Liver (tissue), 9 donors: ENCODE data around the gene ITM2C. TPM values are rescaled to one million over a fixed set of nuclear protein-coding genes. Genes with fewer than 3 reads are reported as not detected.

Experiments used
- DNase-seq: peaks from one replicate; pipeline ENCODE4 v3.0.0-alpha.2; 2017; ENCODE audit warnings: low spot score
- H3K27ac ChIP-seq, 2 donors: one replicate each; pipeline ENCODE4 v1.7.0; 2013; ENCODE audit warnings: inconsistent platforms in 2 of 2, low read length in 2 of 2, control low read depth in 1 of 2, low read depth in 1 of 2, mild to moderate bottlenecking in 1 of 2
- H3K27me3 ChIP-seq, 4 donors: one replicate each; pipeline versions ENCODE4 v1.6.1 to v1.7.0; 2013; ENCODE audit warnings: low read length in 3 of 4, inconsistent platforms in 1 of 4, mild to moderate bottlenecking in 1 of 4, moderate library complexity in 1 of 4; ENCODE audit not compliant: control insufficient read depth in 4 of 4, insufficient read depth in 4 of 4
- H3K36me3 ChIP-seq, 4 donors: one replicate each; pipeline versions ENCODE4 v1.6.1 to v1.7.0; 2013; ENCODE audit warnings: low read length in 3 of 4, mild to moderate bottlenecking in 3 of 4, low read depth in 1 of 4, moderate library complexity in 1 of 4; ENCODE audit not compliant: control insufficient read depth in 4 of 4, insufficient read depth in 3 of 4
- H3K4me1 ChIP-seq, 4 donors: one replicate each; pipeline versions ENCODE4 v1.6.1 to v1.7.0; 2013; ENCODE audit warnings: low read length in 3 of 4, mild to moderate bottlenecking in 3 of 4, moderate library complexity in 1 of 4; ENCODE audit not compliant: control insufficient read depth in 4 of 4, insufficient read depth in 4 of 4
- H3K4me3 ChIP-seq, 3 donors: one replicate each; pipeline versions ENCODE4 v1.6.1 to v1.7.0; 2013; ENCODE audit warnings: low read length in 3 of 3, control low read depth in 1 of 3, low read depth in 1 of 3, mild to moderate bottlenecking in 1 of 3
- H3K9ac ChIP-seq, 2 donors: one replicate each; pipeline ENCODE4 v1.7.0; 2013; ENCODE audit warnings: low read length in 2 of 2, mild to moderate bottlenecking in 2 of 2, moderate library complexity in 2 of 2, control low read depth in 1 of 2, low read depth in 1 of 2
- H3K9me3 ChIP-seq, 4 donors: one replicate each; pipeline versions ENCODE4 v1.6.1 to v1.7.0; 2013; ENCODE audit warnings: low read length in 3 of 4; ENCODE audit not compliant: control insufficient read depth in 4 of 4
- EGR1 ChIP-seq, 2 donors: IDR thresholded peaks; 2 replicates each; pipeline ENCODE4 v1.6.1; 2016 to 2018; ENCODE audit warnings: antibody characterized with exemption in 2 of 2, low read depth in 2 of 2
- FOXA1 ChIP-seq: IDR thresholded peaks from 2 replicates; pipeline ENCODE4 v1.6.1; 2016; ENCODE audit warnings: antibody characterized with exemption
- FOXA2 ChIP-seq: IDR thresholded peaks from 2 replicates; pipeline ENCODE4 v1.6.1; 2016; ENCODE audit warnings: antibody characterized with exemption
- GABPA ChIP-seq, 2 donors: IDR thresholded peaks in 1 of 2; conservative IDR thresholded peaks in 1 of 2; 2 replicates each; pipeline ENCODE4 v1.6.1; 2016; ENCODE audit warnings: antibody characterized with exemption in 2 of 2, mild to moderate bottlenecking in 1 of 2, moderate library complexity in 1 of 2
- HNF4A ChIP-seq, 2 donors: conservative IDR thresholded peaks; 2 replicates each; pipeline ENCODE4 v1.6.1; 2016; ENCODE audit warnings: antibody characterized with exemption in 2 of 2, mild to moderate bottlenecking in 2 of 2
- HNF4G ChIP-seq: IDR thresholded peaks from 2 replicates; pipeline ENCODE4 v1.6.1; 2016; ENCODE audit warnings: antibody characterized with exemption
- JUND ChIP-seq, 2 donors: IDR thresholded peaks; 2 replicates each; pipeline ENCODE4 v1.6.1; 2016; ENCODE audit warnings: antibody characterized with exemption in 2 of 2
- NR2F2 ChIP-seq: IDR thresholded peaks from 2 replicates; pipeline ENCODE4 v1.6.1; 2016; ENCODE audit warnings: antibody characterized with exemption
- RAD21 ChIP-seq, 2 donors: IDR thresholded peaks; 2 replicates each; pipeline ENCODE4 v1.6.1; 2016; ENCODE audit warnings: antibody characterized with exemption in 2 of 2, mild to moderate bottlenecking in 2 of 2
- RXRA ChIP-seq, 2 donors: IDR thresholded peaks; 2 replicates each; pipeline ENCODE4 v1.6.1; 2017 to 2018; ENCODE audit warnings: antibody characterized with exemption in 2 of 2, mild to moderate bottlenecking in 1 of 2
- SP1 ChIP-seq: IDR thresholded peaks from 2 replicates; pipeline ENCODE4 v1.6.1; 2018; ENCODE audit warnings: antibody characterized with exemption, mild to moderate bottlenecking
- TAF1 ChIP-seq: conservative IDR thresholded peaks from 2 replicates; pipeline ENCODE4 v1.6.1; 2016; ENCODE audit warnings: antibody characterized with exemption, mild to moderate bottlenecking
- YY1 ChIP-seq: IDR thresholded peaks from 2 replicates; pipeline ENCODE4 v1.6.1; 2016; ENCODE audit warnings: antibody characterized with exemption, mild to moderate bottlenecking
- WGBS: extraction: QIAGEN DNeasy Blood & Tissue Kit; methylation state at CpG from one replicate; pipeline ENCODE4 v1.1.7; 2013; 5-methylcytosine and 5-hydroxymethylcytosine counted together
- polyA plus RNA-seq, 2 donors: library from polyadenylated mRNA; stranded (reverse) in 1 of 2; unstranded in 1 of 2; fragments of 200-250 nt in 1 of 2; fragments of >200 nt in 1 of 2; fragmentation: Nextera tagmentation in 1 of 2; extraction: Ambion mirVana in 1 of 2; gene quantifications; one replicate each; pipeline versions ENCODE4 v1.2.1 to v1.2.3, GENCODE V29; 2013 to 2015
- total RNA-seq, 2 donors: library from RNA; depleted of rRNA; stranded (reverse); fragments of >200 nt; gene quantifications; one replicate each; pipeline ENCODE4 v1.2.3, GENCODE V29; 2014
- TF ChIP-seq, protein P1 (sequence below): IDR thresholded peaks from 2 replicates; pipeline ENCODE4 v1.6.1; 2016; ENCODE audit warnings: antibody characterized with exemption
- TF ChIP-seq, protein P2 (sequence below): IDR thresholded peaks from 2 replicates; pipeline ENCODE4 v1.6.1; 2016; ENCODE audit warnings: antibody characterized with exemption
- TF ChIP-seq, protein P3 (sequence below): IDR thresholded peaks from 2 replicates; pipeline ENCODE4 v1.6.1; 2016; ENCODE audit warnings: antibody characterized with exemption
- TF ChIP-seq, protein P4 (sequence below): IDR thresholded peaks from 2 replicates; pipeline ENCODE4 v1.6.1; 2016; ENCODE audit warnings: antibody characterized with exemption, mild to moderate bottlenecking
- TF ChIP-seq, protein P5 (sequence below): fragments of 150-350 bp; IDR thresholded peaks from 2 replicates; pipeline ENCODE4 v1.5.1; 2017; ENCODE audit warnings: improper control_type of control experiment, low read depth, low read length; ENCODE audit not compliant: missing input control
- donor health status: healthy.
- donor health status: healthy.
- donor health status: healthy.
- donor health status: healthy.
- donor health status: healthy.

Gene ITM2C
- total and polyA plus RNA-seq, 4 donors: 13.6 to 45.2 (median 27.6) TPM

DNA sequence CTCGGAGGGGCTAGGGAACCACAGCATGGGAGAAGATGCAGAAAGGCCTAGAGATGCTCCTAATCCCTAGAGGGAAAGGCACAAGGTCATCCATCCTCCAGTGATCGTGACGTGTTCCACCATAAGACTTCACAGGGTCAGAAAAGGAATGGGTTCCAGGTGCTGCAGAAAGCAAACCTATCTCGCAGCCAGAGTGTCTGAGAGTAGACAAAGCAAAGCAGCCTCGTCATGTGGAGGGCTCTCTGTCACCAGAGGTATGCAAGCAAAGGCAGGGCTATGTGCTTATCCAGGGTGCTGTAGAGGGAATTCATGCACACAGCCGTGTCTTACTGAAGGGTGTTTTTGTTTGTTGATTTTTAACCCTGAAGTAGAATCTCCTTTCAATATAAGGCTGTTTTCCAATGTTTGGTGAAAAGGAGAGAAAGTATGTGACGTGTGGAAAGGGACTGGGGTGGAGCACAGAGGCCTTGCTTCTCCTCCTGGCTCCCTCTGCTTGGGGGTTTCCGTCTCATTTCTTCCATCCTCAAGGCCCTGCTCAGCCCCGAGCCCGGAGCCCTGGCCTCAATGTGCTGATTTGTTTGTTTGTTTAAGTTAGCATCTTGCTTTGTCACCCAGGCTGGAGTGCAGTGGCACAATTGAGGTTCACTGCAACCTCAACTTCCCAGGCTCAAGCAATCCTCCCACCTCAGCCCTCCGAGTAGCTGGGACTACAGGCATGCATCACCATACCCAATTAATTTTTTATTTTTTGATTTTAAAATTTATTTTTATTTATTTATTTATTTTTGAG is 57.3 kb downstream of the ITM2C start:
- DNase-seq: no peak
- Histone ChIP-seq H3K4me3 (no peak overlapping the region), H3K27ac (no peak overlapping the region)

More for the DNA sequence above, 57.3 kb downstream of the ITM2C start:
- H3K4me1 ChIP-seq: no peaks in the 10 kb centered on the region
- TF ChIP-seq, protein P1, sequence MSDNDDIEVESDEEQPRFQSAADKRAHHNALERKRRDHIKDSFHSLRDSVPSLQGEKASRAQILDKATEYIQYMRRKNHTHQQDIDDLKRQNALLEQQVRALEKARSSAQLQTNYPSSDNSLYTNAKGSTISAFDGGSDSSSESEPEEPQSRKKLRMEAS: no peak
- TF ChIP-seq FOXA1: no peak
- no peak for TF ChIP-seq EGR1 (IDR thresholded peaks at IDR 0.05; ENCODE audit: low read depth in 2 of 2)
- TF ChIP-seq NR2F2: no peak
- no peak for TF ChIP-seq RXRA (IDR thresholded peaks at IDR 0.05)
- no peak for TF ChIP-seq FOXA2
- TF ChIP-seq, protein P2, sequence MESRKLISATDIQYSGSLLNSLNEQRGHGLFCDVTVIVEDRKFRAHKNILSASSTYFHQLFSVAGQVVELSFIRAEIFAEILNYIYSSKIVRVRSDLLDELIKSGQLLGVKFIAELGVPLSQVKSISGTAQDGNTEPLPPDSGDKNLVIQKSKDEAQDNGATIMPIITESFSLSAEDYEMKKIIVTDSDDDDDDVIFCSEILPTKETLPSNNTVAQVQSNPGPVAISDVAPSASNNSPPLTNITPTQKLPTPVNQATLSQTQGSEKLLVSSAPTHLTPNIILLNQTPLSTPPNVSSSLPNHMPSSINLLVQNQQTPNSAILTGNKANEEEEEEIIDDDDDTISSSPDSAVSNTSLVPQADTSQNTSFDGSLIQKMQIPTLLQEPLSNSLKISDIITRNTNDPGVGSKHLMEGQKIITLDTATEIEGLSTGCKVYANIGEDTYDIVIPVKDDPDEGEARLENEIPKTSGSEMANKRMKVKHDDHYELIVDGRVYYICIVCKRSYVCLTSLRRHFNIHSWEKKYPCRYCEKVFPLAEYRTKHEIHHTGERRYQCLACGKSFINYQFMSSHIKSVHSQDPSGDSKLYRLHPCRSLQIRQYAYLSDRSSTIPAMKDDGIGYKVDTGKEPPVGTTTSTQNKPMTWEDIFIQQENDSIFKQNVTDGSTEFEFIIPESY: no peak
- TF ChIP-seq, protein P3, sequence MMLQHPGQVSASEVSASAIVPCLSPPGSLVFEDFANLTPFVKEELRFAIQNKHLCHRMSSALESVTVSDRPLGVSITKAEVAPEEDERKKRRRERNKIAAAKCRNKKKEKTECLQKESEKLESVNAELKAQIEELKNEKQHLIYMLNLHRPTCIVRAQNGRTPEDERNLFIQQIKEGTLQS: no peak
- no peak for TF ChIP-seq GABPA (IDR thresholded peaks at IDR 0.05 in 1 of 2, conservative IDR thresholded peaks at IDR 0.05 in 1 of 2)
- TF ChIP-seq HNF4G: no peak
- TF ChIP-seq TAF1: no peak
- TF ChIP-seq, protein P4, sequence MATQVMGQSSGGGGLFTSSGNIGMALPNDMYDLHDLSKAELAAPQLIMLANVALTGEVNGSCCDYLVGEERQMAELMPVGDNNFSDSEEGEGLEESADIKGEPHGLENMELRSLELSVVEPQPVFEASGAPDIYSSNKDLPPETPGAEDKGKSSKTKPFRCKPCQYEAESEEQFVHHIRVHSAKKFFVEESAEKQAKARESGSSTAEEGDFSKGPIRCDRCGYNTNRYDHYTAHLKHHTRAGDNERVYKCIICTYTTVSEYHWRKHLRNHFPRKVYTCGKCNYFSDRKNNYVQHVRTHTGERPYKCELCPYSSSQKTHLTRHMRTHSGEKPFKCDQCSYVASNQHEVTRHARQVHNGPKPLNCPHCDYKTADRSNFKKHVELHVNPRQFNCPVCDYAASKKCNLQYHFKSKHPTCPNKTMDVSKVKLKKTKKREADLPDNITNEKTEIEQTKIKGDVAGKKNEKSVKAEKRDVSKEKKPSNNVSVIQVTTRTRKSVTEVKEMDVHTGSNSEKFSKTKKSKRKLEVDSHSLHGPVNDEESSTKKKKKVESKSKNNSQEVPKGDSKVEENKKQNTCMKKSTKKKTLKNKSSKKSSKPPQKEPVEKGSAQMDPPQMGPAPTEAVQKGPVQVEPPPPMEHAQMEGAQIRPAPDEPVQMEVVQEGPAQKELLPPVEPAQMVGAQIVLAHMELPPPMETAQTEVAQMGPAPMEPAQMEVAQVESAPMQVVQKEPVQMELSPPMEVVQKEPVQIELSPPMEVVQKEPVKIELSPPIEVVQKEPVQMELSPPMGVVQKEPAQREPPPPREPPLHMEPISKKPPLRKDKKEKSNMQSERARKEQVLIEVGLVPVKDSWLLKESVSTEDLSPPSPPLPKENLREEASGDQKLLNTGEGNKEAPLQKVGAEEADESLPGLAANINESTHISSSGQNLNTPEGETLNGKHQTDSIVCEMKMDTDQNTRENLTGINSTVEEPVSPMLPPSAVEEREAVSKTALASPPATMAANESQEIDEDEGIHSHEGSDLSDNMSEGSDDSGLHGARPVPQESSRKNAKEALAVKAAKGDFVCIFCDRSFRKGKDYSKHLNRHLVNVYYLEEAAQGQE: no peak
- TF ChIP-seq YY1: no peak
- no peak for TF ChIP-seq HNF4A (conservative IDR thresholded peaks at IDR 0.05)
- no peak for TF ChIP-seq RAD21 (IDR thresholded peaks at IDR 0.05)
- TF ChIP-seq, protein P5, sequence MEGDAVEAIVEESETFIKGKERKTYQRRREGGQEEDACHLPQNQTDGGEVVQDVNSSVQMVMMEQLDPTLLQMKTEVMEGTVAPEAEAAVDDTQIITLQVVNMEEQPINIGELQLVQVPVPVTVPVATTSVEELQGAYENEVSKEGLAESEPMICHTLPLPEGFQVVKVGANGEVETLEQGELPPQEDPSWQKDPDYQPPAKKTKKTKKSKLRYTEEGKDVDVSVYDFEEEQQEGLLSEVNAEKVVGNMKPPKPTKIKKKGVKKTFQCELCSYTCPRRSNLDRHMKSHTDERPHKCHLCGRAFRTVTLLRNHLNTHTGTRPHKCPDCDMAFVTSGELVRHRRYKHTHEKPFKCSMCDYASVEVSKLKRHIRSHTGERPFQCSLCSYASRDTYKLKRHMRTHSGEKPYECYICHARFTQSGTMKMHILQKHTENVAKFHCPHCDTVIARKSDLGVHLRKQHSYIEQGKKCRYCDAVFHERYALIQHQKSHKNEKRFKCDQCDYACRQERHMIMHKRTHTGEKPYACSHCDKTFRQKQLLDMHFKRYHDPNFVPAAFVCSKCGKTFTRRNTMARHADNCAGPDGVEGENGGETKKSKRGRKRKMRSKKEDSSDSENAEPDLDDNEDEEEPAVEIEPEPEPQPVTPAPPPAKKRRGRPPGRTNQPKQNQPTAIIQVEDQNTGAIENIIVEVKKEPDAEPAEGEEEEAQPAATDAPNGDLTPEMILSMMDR: no peak
- TF ChIP-seq SP1: no peak
- no peak for TF ChIP-seq JUND (IDR thresholded peaks at IDR 0.05)
- H3K27me3 ChIP-seq: no peaks in the 10 kb centered on the region
- H3K9ac ChIP-seq: no peak overlapping the region
- H3K9me3 ChIP-seq: no peaks in the 10 kb centered on the region
- H3K36me3 ChIP-seq: no peaks in the 10 kb centered on the region
- 79% methylated on average over 11 of the region's 11 CpGs for WGBS
